ENCODE results near the gene BMP8A. TPM values are rescaled to one million over a fixed set of nuclear protein-coding genes. Genes with fewer than 3 reads are reported as not detected.
A peak's percentile ranks its signal among the peaks of the same experiment; 100 is the strongest.
"Not testable (repeated sequence)": the region's sequence is repeated elsewhere in the genome, so short reads cannot be mapped to it uniquely, and the experiment has no call there.

The BMP8A gene
- total and polyA plus RNA-seq, 8 donors: not detected

- H3K4me1 ChIP-seq: peaks cover 0 to 10% (median 0%) of the 10 kb centered on the region in 4 donors
- peak overlapping the region in 1 of 5 donors; percentile 13 for H3K27ac ChIP-seq
- intact Hi-C loops (cut with DNase I; ENCODE audit: low total_unique reads): no loop called here
- no peak overlapping the region for H3K4me3 ChIP-seq
- WGBS, 5 donors: 71 to 85% (median 83%) methylated on average over 4 of the region's 4 CpGs
- peaks cover 91 to 100% (median 100%) of the 10 kb centered on the region in 4 donors for H3K36me3 ChIP-seq
- no peaks in the 10 kb centered on the region for H3K9me3 ChIP-seq
- TF ChIP-seq POLR2A (IDR thresholded peaks at IDR 0.05) (no peak), CTCF (IDR thresholded peaks at IDR 0.05) (no peak), POLR2AphosphoS5 (IDR thresholded peaks at IDR 0.05) (no peak), EP300 (IDR thresholded peaks at IDR 0.05) (no peak)
- H3K27me3 ChIP-seq: no peaks in the 10 kb centered on the region
- no peak for DNase-seq
These were observed 32.4 kb upstream of the BMP8A start for GRCh38 chr1:39458991-39459390.

GRCh38 chr1:39462074-39462473, 29.4 kb upstream of the BMP8A start:
- no peak for DNase-seq
- H3K36me3 ChIP-seq: peaks cover 77 to 100% (median 99%) of the 10 kb centered on the region in 4 donors
- no peak overlapping the region for H3K27ac ChIP-seq
- H3K9me3 ChIP-seq: no peaks in the 10 kb centered on the region
- peaks cover 0 to 17% (median 3%) of the 10 kb centered on the region in 4 donors for H3K4me1 ChIP-seq
- H3K27me3 ChIP-seq: no peaks in the 10 kb centered on the region
- intact Hi-C loops (cut with DNase I; ENCODE audit: low total_unique reads): no loop called here
- WGBS, 5 donors: 50 to 95% (median 81%) methylated on average over 1 of the region's 1 CpG
- TF ChIP-seq POLR2AphosphoS5 (IDR thresholded peaks at IDR 0.05) (no peak), CTCF (IDR thresholded peaks at IDR 0.05) (no peak), EP300 (IDR thresholded peaks at IDR 0.05) (no peak), POLR2A (IDR thresholded peaks at IDR 0.05) (no peak)
- no peak overlapping the region for H3K4me3 ChIP-seq

- intact Hi-C loops (cut with DNase I; ENCODE audit: low total_unique reads): no loop called here
- H3K27me3 ChIP-seq: no peaks in the 10 kb centered on the region
- H3K9me3 ChIP-seq: no peaks in the 10 kb centered on the region
- 76 to 91% (median 82%) methylated on average over 3 of the region's 3 CpGs for WGBS, 5 donors
- H3K4me3 ChIP-seq: no peak overlapping the region
- peak overlapping the region in 3 of 5 donors; percentile 24 to 47 (median 35) for H3K27ac ChIP-seq
- peaks cover 68 to 100% (median 99%) of the 10 kb centered on the region in 4 donors for H3K36me3 ChIP-seq
- peaks cover 0 to 11% (median 3%) of the 10 kb centered on the region in 4 donors for H3K4me1 ChIP-seq
- no peak for DNase-seq
- no peak for TF ChIP-seq POLR2AphosphoS5 (IDR thresholded peaks at IDR 0.05)
- TF ChIP-seq POLR2A (IDR thresholded peaks at IDR 0.05): no peak
- no peak for TF ChIP-seq CTCF (IDR thresholded peaks at IDR 0.05)
- no peak for TF ChIP-seq EP300 (IDR thresholded peaks at IDR 0.05)
These were observed 24.9 kb upstream of the BMP8A start for GRCh38 chr1:39466413-39467107.

GRCh38 chr1:39467108-39467720, 24.2 kb upstream of the BMP8A start:
- Histone ChIP-seq H3K4me1 (peaks cover 0 to 11% (median 3%) of the 10 kb centered on the region in 4 donors), H3K36me3 (peaks cover 63 to 100% (median 99%) of the 10 kb centered on the region in 4 donors), H3K27ac (peak overlapping the region in 2 of 5 donors; percentile 35 to 47)
- H3K9me3 ChIP-seq; H3K4me3 ChIP-seq; H3K27me3 ChIP-seq; intact Hi-C loops (cut with DNase I; ENCODE audit: low total_unique reads): not testable (repeated sequence)
- 68 to 81% (median 71%) methylated on average over 16 of the region's 16 CpGs for WGBS, 5 donors
- DNase-seq: peak in 1 of 2 donors; percentile 28
